ENCODE data around the gene PPIE.

DNA sequence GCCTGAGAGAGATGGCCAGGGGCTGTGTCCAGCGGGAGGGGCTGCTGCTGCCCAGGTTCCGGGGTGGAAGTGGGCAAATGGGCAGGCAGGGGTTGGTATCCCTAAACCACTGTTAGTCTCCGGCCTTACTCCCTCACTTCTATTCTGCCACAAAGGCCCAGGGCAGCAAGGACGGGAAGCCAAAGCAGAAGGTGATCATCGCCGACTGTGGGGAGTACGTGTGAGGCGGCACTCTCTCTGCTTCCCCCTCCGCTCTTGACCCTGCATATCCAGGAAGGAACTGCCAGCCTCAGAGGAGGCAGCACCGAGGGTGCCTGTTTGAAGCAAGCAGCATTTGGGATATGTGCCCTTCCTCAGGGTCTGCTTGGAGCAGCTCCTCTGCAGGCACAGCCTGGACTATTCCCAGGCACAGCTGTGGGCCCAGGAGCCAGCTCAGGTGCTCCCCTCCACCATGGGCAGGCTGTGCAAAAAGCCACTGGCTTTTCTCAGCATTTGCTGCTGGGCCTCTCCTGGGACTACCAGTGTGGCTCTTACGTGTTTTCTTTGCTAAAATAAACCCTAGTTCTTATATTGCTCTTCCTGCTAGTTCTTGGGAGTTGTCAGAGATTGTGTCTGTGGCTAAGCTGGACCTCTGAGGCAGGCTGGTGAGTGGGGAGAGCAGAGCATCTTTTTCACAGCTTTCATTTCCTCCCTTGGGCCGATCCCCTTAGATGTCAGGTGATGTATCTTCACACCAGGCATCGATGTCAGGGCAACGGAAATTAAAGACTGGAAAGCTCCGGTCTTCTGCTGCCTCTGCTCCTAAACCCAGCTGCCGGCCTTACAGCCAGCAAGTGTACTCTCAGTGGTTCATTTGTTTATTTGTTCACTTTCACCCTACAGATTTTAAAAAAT is 14.7 kb downstream of the PPIE start:
- TF ChIP-seq, protein P1, sequence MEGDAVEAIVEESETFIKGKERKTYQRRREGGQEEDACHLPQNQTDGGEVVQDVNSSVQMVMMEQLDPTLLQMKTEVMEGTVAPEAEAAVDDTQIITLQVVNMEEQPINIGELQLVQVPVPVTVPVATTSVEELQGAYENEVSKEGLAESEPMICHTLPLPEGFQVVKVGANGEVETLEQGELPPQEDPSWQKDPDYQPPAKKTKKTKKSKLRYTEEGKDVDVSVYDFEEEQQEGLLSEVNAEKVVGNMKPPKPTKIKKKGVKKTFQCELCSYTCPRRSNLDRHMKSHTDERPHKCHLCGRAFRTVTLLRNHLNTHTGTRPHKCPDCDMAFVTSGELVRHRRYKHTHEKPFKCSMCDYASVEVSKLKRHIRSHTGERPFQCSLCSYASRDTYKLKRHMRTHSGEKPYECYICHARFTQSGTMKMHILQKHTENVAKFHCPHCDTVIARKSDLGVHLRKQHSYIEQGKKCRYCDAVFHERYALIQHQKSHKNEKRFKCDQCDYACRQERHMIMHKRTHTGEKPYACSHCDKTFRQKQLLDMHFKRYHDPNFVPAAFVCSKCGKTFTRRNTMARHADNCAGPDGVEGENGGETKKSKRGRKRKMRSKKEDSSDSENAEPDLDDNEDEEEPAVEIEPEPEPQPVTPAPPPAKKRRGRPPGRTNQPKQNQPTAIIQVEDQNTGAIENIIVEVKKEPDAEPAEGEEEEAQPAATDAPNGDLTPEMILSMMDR (IDR thresholded peaks at IDR 0.05; ENCODE audit: poor library complexity) = no peak
- TF ChIP-seq EZH2 (IDR thresholded peaks at IDR 0.05; ENCODE audit: borderline replicate concordance) = no peak
- no peak for TF ChIP-seq EZH2phosphoT487 (IDR thresholded peaks at IDR 0.05; ENCODE audit: low read depth, severe bottlenecking, unreplicated experiment)
